ENCODE data around the gene PTPRT. TPM values are rescaled to one million over a fixed set of nuclear protein-coding genes. Genes with fewer than 3 reads are reported as not detected.

Gene PTPRT
- total RNA-seq, 2 donors from 2014 or later, result not detected

DNA sequence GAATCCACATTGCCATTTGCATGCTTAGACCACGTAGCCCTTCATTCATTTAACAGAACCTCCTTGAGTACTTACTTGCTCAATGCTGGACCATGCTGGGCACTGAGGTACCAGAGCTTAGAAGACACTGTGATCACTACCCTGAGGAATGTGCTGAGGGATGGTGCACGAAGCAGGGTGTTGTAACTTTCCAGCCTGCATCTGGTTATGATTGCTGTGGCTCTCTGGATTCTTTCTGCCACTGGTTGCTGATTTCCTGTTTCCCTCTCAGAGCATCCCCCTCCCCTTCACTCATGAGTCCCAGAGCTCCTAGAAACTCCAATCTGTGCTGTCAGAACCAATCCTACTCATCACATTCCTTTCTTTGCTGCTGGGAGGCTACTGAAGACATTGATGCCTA, 537.4 kb downstream of the PTPRT start:
- Histone ChIP-seq H3K4me3 (no peak overlapping the region), H3K9me3 (no peaks in the 10 kb centered on the region), H3K4me1 (ENCODE audit: control insufficient read depth in 1 of 2, low read depth in 2 of 2) (no peaks in the 10 kb centered on the region), H3K27ac (no peak overlapping the region), H3K27me3 (replicated peaks; ENCODE audit: insufficient read depth) (no peaks in the 10 kb centered on the region), H3K36me3 (no peaks in the 10 kb centered on the region)
- ATAC-seq (ENCODE audit: insufficient number of reproducible peaks, low FRiP score, low read depth), result no peak
- no peak for DNase-seq (ENCODE audit: low spot score)
- TF ChIP-seq, protein P1, sequence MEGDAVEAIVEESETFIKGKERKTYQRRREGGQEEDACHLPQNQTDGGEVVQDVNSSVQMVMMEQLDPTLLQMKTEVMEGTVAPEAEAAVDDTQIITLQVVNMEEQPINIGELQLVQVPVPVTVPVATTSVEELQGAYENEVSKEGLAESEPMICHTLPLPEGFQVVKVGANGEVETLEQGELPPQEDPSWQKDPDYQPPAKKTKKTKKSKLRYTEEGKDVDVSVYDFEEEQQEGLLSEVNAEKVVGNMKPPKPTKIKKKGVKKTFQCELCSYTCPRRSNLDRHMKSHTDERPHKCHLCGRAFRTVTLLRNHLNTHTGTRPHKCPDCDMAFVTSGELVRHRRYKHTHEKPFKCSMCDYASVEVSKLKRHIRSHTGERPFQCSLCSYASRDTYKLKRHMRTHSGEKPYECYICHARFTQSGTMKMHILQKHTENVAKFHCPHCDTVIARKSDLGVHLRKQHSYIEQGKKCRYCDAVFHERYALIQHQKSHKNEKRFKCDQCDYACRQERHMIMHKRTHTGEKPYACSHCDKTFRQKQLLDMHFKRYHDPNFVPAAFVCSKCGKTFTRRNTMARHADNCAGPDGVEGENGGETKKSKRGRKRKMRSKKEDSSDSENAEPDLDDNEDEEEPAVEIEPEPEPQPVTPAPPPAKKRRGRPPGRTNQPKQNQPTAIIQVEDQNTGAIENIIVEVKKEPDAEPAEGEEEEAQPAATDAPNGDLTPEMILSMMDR (IDR thresholded peaks at IDR 0.05), result no peak

DNA sequence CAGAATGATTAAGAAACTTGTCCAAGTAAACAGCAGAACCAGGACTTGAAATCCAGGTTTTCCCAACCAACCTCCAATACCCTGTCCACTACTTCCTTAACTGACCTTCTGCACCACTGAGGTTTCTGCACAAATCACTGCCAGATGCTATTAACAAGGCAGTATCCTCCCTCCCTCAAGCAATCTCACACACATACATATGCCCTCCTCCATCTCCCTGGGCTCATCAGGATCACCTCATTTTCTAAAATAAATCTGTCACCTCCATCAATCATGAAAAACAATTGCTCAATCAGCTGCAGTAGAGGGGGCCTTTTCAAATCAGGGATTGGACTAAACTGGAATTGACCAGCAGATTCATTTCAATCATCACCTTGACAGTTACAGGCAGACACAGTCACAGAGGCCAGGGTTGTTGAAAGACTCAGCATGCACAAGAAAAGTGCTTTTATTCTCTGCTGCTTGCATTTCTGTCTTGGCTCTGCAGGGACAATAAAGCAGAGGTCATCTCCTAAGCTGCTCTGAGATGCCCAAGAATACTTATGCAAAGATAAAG, 539.4 kb downstream of the PTPRT start:
- no peaks in the 10 kb centered on the region for H3K9me3 ChIP-seq
- H3K4me3 ChIP-seq, result no peak overlapping the region
- DNase-seq (ENCODE audit: low spot score), result no peak
- no peak overlapping the region for H3K27ac ChIP-seq
- no peaks in the 10 kb centered on the region for H3K27me3 ChIP-seq (replicated peaks; ENCODE audit: insufficient read depth)
- no peaks in the 10 kb centered on the region for H3K36me3 ChIP-seq
- no peaks in the 10 kb centered on the region for H3K4me1 ChIP-seq (ENCODE audit: control insufficient read depth in 1 of 2, low read depth in 2 of 2)
- no peak for ATAC-seq (ENCODE audit: insufficient number of reproducible peaks, low FRiP score, low read depth)
- TF ChIP-seq, protein P1 (IDR thresholded peaks at IDR 0.05), result no peak

DNA sequence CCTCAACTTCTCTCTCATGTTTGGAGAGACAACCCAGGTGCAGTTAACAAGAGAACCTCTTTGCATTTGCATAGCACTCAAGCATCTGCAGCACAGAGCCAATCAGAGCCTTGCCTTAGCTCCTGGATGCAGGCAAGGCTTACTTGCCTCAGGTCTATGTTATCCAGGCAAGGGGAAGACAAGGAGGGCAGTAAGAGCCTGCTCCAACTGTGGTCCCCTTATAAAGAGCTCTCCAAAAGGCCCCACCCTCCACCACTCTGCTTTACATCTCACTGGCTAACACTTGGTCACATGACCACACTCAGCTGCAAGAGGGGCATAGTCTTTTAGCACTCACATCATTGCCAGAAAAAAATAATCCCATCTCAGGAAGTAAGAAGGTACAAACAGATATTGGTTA, 540.0 kb downstream of the PTPRT start:
- TF ChIP-seq, protein P1 (IDR thresholded peaks at IDR 0.05), result no peak
- Histone ChIP-seq H3K27me3 (replicated peaks; ENCODE audit: insufficient read depth) (no peaks in the 10 kb centered on the region), H3K36me3 (no peaks in the 10 kb centered on the region), H3K9me3 (no peaks in the 10 kb centered on the region), H3K4me1 (ENCODE audit: control insufficient read depth in 1 of 2, low read depth in 2 of 2) (no peaks in the 10 kb centered on the region), H3K27ac (no peak overlapping the region), H3K4me3 (no peak overlapping the region)
- ATAC-seq (ENCODE audit: insufficient number of reproducible peaks, low FRiP score, low read depth), result no peak
- no peak for DNase-seq (ENCODE audit: low spot score)

DNA sequence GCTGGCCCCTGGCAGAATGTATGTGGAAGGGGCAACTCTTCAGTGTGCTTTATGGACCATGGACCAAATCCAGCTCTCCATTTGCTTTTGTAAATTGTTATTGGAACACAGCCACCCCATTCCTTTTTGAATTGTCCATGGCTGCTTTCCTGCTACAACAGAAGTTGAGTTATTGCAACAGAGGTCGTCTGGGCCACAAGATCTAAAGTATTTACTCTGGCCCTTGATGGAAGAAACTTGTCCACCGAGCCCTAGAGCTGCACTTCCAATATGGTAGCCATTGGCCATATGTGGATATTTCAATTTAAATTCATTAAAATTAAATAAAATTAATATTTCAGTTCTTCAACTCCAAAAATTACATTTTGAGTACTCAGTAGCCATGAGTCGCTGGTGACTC, 543.5 kb downstream of the PTPRT start:
- Histone ChIP-seq H3K27ac (no peak overlapping the region), H3K36me3 (no peaks in the 10 kb centered on the region), H3K27me3 (replicated peaks; ENCODE audit: insufficient read depth) (no peaks in the 10 kb centered on the region), H3K4me1 (ENCODE audit: control insufficient read depth in 1 of 2, low read depth in 2 of 2) (no peaks in the 10 kb centered on the region), H3K4me3 (no peak overlapping the region), H3K9me3 (no peaks in the 10 kb centered on the region)
- TF ChIP-seq, protein P1 (IDR thresholded peaks at IDR 0.05), result no peak
- ATAC-seq (ENCODE audit: insufficient number of reproducible peaks, low FRiP score, low read depth) (no peak), DNase-seq (ENCODE audit: low spot score) (no peak)

DNA sequence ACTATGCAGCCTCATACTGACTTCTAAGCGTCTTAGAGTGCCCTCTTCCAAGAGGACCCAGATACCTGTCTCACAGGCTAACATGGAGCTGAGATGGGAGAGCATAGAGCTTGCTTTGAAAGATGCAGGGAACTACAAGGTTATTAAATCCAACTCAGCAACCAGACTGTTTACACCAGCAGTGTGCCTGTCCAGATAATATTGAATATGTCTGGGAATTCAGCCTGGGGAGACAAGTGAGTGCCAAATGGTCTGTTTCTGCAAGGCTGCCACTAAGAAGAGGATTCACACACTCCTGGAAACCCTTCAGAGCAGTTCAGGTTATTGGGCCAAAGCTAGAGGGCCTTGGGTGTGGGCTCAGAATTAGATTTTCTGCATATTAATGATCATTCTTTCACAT, 547.8 kb downstream of the PTPRT start:
- H3K4me3 ChIP-seq, result no peak overlapping the region
- H3K27ac ChIP-seq, result no peak overlapping the region
- no peaks in the 10 kb centered on the region for H3K27me3 ChIP-seq (replicated peaks; ENCODE audit: insufficient read depth)
- H3K9me3 ChIP-seq, result no peaks in the 10 kb centered on the region
- no peaks in the 10 kb centered on the region for H3K4me1 ChIP-seq (ENCODE audit: control insufficient read depth in 1 of 2, low read depth in 2 of 2)
- no peak for ATAC-seq (ENCODE audit: insufficient number of reproducible peaks, low FRiP score, low read depth)
- no peak for DNase-seq (ENCODE audit: low spot score)
- TF ChIP-seq, protein P1 (IDR thresholded peaks at IDR 0.05), result no peak
- no peaks in the 10 kb centered on the region for H3K36me3 ChIP-seq
